Epithelial cell of esophagus (primary cell): ENCODE data around the gene BRAP.
"Not testable (repeated sequence)": the region's sequence is repeated elsewhere in the genome, so short reads cannot be mapped to it uniquely, and the experiment has no call there.

ENCODE experiments used
- DNase-seq: peaks from one replicate; pipeline ENCODE4 v3.0.0; 2010; ENCODE audit warnings: low read depth
- H3K4me3 ChIP-seq: 2 replicates; pipeline ENCODE4 v1.5.1; 2011; ENCODE audit warnings: mild to moderate bottlenecking, low read length, control low read depth
- CTCF ChIP-seq: IDR thresholded peaks from 2 replicates; pipeline ENCODE4 v1.5.1; 2011; ENCODE audit warnings: low read depth, mild to moderate bottlenecking, low read length, control low read depth, inconsistent platforms; ENCODE audit not compliant: insufficient read depth; ENCODE audit errors: missing control alignments

BRAP gene

DNA sequence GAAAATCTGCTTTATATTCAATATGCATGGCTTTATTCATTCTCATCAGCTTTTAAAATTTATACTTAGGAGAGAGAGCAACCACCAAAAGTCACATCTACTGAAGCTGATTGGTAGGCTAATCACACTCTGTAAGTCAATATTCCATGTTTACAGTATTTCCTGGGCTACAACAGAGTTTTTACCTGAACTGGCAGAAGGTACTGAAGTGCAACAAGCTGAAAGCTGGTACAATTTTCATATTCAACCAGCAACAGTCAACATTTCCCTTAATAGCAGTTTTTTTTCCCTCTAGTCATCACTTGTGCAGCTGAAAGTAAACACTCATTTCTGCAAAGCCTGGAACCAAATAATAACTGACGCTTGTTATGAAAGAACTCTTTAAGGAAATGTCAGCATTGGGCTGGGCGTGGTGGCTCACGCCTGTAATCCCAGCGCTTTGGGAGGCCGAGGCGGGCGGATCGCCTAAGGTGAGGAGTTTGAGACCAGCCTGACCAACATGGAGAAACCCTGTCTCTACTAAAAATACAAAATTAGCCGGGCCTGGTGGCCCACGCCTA, 12.9 kb downstream of the BRAP start:
- TF ChIP-seq CTCF: no peak
- H3K4me3 ChIP-seq: no peak overlapping the region
- DNase-seq: no peak

DNA sequence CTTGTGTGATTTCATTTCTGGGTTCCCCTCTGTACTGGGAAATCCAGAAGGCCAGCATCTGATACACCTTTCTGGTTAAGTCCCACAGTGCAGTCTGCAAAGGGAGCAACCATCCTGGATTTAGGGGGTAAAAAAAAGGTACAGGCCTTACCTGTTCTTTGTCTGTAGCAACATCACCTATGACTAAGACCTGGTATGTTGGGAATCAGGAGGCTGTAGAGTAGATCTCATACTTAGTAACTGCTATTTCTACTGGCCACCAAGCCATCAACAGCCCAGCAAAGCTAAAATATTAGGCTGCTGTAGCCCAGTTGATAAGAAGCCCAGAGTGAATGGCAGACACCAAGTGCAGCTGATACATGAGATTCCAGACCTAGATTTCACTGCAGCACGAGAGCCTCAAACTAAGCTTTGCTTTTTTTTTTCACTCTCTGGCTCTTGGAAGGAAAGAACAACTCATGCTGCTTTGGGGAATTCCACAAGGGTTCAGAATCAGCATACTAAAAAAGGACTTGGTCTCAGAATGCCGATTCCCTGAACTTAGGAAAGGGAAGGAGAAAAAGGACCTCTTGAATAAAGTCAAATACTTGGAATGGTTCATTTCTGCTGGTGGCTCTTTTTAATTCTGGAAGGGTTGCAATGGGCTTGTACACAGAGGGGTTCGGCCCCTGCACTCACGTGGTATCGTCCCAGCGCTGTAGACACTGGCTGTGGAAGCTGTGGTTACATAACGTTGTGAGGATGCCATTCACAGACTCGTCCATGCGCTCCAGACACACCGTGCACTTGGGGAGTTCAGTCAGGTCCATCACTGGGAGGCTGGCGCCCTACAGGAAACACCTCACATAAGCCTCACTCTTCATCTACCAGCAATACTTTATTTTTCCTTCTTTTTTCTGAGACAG, 20.5 kb downstream of the BRAP start:
- peak; percentile 25 for DNase-seq
- H3K4me3 ChIP-seq: no peak overlapping the region
- TF ChIP-seq CTCF: no peak

DNA sequence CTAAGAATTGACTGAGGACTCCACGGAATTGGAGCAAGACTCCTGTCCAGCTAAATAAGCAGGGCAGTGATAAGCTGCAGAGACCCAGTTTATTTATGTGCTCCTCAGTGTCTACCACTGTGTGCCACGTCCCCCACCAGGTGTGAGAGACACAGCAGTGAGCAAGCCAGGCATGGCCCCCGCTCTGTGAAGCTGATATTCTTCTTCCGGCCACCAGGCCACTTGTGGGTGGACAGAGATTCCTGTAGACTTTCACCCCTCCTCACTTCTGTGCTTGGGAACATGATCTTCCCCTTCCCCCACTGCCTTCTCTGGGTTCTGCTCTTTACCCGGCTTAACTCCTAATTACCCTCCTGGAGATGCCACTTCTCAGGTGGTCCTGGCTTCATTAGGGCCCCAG, 21.3 kb downstream of the BRAP start:
- no peak for TF ChIP-seq CTCF
- DNase-seq: no peak
- no peak overlapping the region for H3K4me3 ChIP-seq

- DNase-seq: no peak
These were observed 29.7 kb downstream of the BRAP start for GRCh38 chr12:111656016-111656415.

GRCh38 chr12:111655356-111655755, 30.4 kb downstream of the BRAP start:
- TF ChIP-seq CTCF: no peak
- H3K4me3 ChIP-seq: no peak overlapping the region
- DNase-seq: no peak

More at GRCh38 chr12:111656016-111656415, 29.7 kb downstream of the BRAP start:
- H3K4me3 ChIP-seq: no peak overlapping the region
- TF ChIP-seq CTCF: no peak

- no peak overlapping the region for H3K4me3 ChIP-seq
- no peak for DNase-seq
- no peak for TF ChIP-seq CTCF
These were observed 32.2 kb downstream of the BRAP start for GRCh38 chr12:111653596-111653995.

DNA sequence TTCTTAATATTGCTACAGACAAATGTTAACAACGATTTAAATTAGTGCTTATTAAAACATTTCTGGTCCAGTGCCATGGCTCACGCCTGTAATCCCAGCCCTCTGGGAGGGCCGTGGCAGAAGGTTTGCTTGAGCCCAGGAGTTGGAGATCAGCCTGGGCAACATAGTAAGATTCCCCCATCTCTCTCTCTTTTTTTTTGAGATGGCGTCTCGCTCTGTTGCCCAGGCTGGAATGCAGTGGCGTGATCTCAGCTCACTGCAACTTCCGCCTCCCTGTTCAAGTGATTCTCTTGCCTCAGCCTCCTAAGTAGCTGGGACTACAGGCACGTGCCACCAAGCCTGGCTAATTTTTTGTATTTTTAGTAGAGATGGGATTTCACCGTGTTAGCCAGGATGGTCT, 33.2 kb downstream of the BRAP start:
- not testable (repeated sequence) for DNase-seq, H3K4me3 ChIP-seq
